ENCODE data around the gene MAP1B.

The MAP1B gene

GRCh38 chr5:72093824-72094223 is 13.5 kb upstream of the MAP1B start:
- H3K4me3 ChIP-seq (replicated peaks; ENCODE audit: low read depth, low read length) = no peak overlapping the region
- no peak for DNase-seq (ENCODE audit: low read depth)
- no peak for TF ChIP-seq CTCF (IDR thresholded peaks at IDR 0.05; ENCODE audit: low read length, missing control alignments)

- DNase-seq (ENCODE audit: low read depth) = no peak
- no peak for TF ChIP-seq CTCF (IDR thresholded peaks at IDR 0.05; ENCODE audit: low read length, missing control alignments)
- no peak overlapping the region for H3K4me3 ChIP-seq (replicated peaks; ENCODE audit: low read depth, low read length)
Observed at GRCh38 chr5:72096602-72097188, 10.6 kb upstream of the MAP1B start.

- no peak overlapping the region for H3K4me3 ChIP-seq (replicated peaks; ENCODE audit: low read depth, low read length)
- no peak for DNase-seq (ENCODE audit: low read depth)
- TF ChIP-seq CTCF (IDR thresholded peaks at IDR 0.05; ENCODE audit: low read length, missing control alignments) = no peak
Observed at GRCh38 chr5:72101828-72102227, 5.4 kb upstream of the MAP1B start.

GRCh38 chr5:72106817-72107130 is 501 bp upstream of the MAP1B start:
- TF ChIP-seq CTCF (IDR thresholded peaks at IDR 0.05; ENCODE audit: low read length, missing control alignments) = no peak
- H3K4me3 ChIP-seq (replicated peaks; ENCODE audit: low read depth, low read length) = peak overlapping the region; percentile 89
- no peak for DNase-seq (ENCODE audit: low read depth)

- H3K4me3 ChIP-seq (replicated peaks; ENCODE audit: low read depth, low read length) = peak overlapping the region; percentile 89
Observed at GRCh38 chr5:72107901-72108201, 576 bp downstream of the MAP1B start.

GRCh38 chr5:72108202-72109061 is 1.2 kb downstream of the MAP1B start:
- H3K4me3 ChIP-seq (replicated peaks; ENCODE audit: low read depth, low read length) = peak overlapping the region; percentile 89
- TF ChIP-seq CTCF (IDR thresholded peaks at IDR 0.05; ENCODE audit: low read length, missing control alignments) = no peak
- peak; percentile 78 for DNase-seq (ENCODE audit: low read depth)

More at GRCh38 chr5:72107901-72108201, 576 bp downstream of the MAP1B start:
- DNase-seq (ENCODE audit: low read depth) = no peak
- no peak for TF ChIP-seq CTCF (IDR thresholded peaks at IDR 0.05; ENCODE audit: low read length, missing control alignments)

GRCh38 chr5:72109062-72109411 is 1.8 kb downstream of the MAP1B start:
- H3K4me3 ChIP-seq (replicated peaks; ENCODE audit: low read depth, low read length) = peak overlapping the region; percentile 89
- no peak for DNase-seq (ENCODE audit: low read depth)
- TF ChIP-seq CTCF (IDR thresholded peaks at IDR 0.05; ENCODE audit: low read length, missing control alignments) = no peak
